A549 (cell line): ENCODE measurements around the gene SERTAD4. TPM values are rescaled to one million over a fixed set of nuclear protein-coding genes. Genes with fewer than 3 reads are reported as not detected.

Experiments
- ATAC-seq, 2 experiments: fragments of 200-7000 bp in 1 of 2; fragments of >200 bp in 1 of 2; cut with Nextera tagmentation in 1 of 2; cut with Tn5 transposase in 1 of 2; 3 replicates each; pipeline versions ENCODE4 v1.8.0 to v1.9.1; 2018 to 2020; ENCODE audit warnings: mild to moderate bottlenecking in 1 of 2, moderate library complexity in 1 of 2
- CTCF ChIA-PET: fragments of 300-600 bp; sonication (Branson Sonifier 250); formaldehyde crosslinking; extraction: SDS; loops from one replicate; lab custom pipeline; 2021; ENCODE audit warnings: antibody characterized with exemption, inconsistent platforms; lab: Yijun Ruan, JAX
- POLR2A ChIA-PET: fragments of 350-600 bp; formaldehyde crosslinking; extraction: SDS; loops from one replicate; lab custom pipeline; 2021; ENCODE audit warnings: antibody characterized with exemption, inconsistent platforms; lab: Yijun Ruan, JAX
- DNase-seq, 2 experiments: peaks; one replicate each; pipeline versions ENCODE4 v3.0.0 to v3.0.0-alpha.2; 2011 to 2016; ENCODE audit warnings: low read depth in 1 of 2, low spot score in 1 of 2
- FAIRE-seq: peaks from 2 replicates; lab custom pipeline; 2011; peaks lifted over from hg19 to GRCh38; lab: Jason Lieb, UNC
- H3K27ac ChIP-seq, 2 experiments: fragments of >200 bp; sonication (Bioruptor Twin); formaldehyde crosslinking; 3 replicates each; pipeline ENCODE4 v1.5.1; 2016 to 2017
- H3K4me1 ChIP-seq: fragments of >200 bp; sonication (Bioruptor Twin); formaldehyde crosslinking; 3 replicates; pipeline ENCODE4 v1.6.1; 2016
- H3K4me2 ChIP-seq: fragments of >200 bp; sonication (Bioruptor Twin); formaldehyde crosslinking; 3 replicates; pipeline ENCODE4 v1.6.1; 2016
- H3K4me3 ChIP-seq: fragments of >200 bp; sonication (Bioruptor Twin); formaldehyde crosslinking; 3 replicates; pipeline ENCODE4 v1.5.1; 2016
- H3K9me3 ChIP-seq: fragments of >200 bp; sonication (Bioruptor Twin); formaldehyde crosslinking; 3 replicates; pipeline ENCODE4 v1.6.1; 2016
- BHLHE40 ChIP-seq: IDR thresholded peaks from 2 replicates; pipeline ENCODE4 v1.6.1; 2012; ENCODE audit warnings: low read depth, low read length, inconsistent platforms
- CHD4 ChIP-seq: fragments of 200-600 bp; sonication (generic); IDR thresholded peaks from 2 replicates; pipeline ENCODE4 v1.6.1; 2016; ENCODE audit warnings: antibody characterized with exemption, mild to moderate bottlenecking, borderline replicate concordance
- EHF ChIP-seq: fragments of 250-450 bp; sonication (Bioruptor Pico); IDR thresholded peaks from 2 replicates; pipeline ENCODE4 v1.5.0; 2020; ENCODE audit warnings: mild to moderate bottlenecking
- EP300 ChIP-seq, 2 experiments: fragments of >200 bp; sonication (Bioruptor Twin); formaldehyde crosslinking; IDR thresholded peaks; 2 replicates in 1 of 2; 3 replicates in 1 of 2; pipeline ENCODE4 v1.6.1; 2016 to 2017
- ESRRA ChIP-seq: fragments of 150-350 bp; IDR thresholded peaks from 2 replicates; pipeline ENCODE4 v1.6.1; 2014; ENCODE audit warnings: mild to moderate bottlenecking, low read length, borderline replicate concordance
- FOSB ChIP-seq: fragments of 250-450 bp; sonication (Bioruptor Pico); IDR thresholded peaks from 2 replicates; pipeline ENCODE4 v1.5.0; 2020; ENCODE audit warnings: mild to moderate bottlenecking, moderate library complexity
- FOSL2 ChIP-seq, 2 experiments: fragments of 450-650 bp in 1 of 2; fragments of >200 bp in 1 of 2; sonication (Bioruptor Twin) in 1 of 2; formaldehyde crosslinking; IDR thresholded peaks; 2 replicates each; pipeline versions ENCODE4 v1.5.0 to v1.6.1; 2016 to 2020; ENCODE audit warnings: mild to moderate bottlenecking in 1 of 2, moderate library complexity in 1 of 2
- FOXS1 ChIP-seq: fragments of 250-450 bp; sonication (Bioruptor Pico); IDR thresholded peaks from 2 replicates; pipeline ENCODE4 v1.5.0; 2020; ENCODE audit warnings: mild to moderate bottlenecking, moderate library complexity
- HOXB5 ChIP-seq: fragments of 250-450 bp; sonication (Bioruptor Pico); IDR thresholded peaks from 2 replicates; pipeline ENCODE4 v1.5.0; 2020; ENCODE audit warnings: mild to moderate bottlenecking, moderate library complexity
- JUNB ChIP-seq: fragments of >200 bp; sonication (Bioruptor Twin); formaldehyde crosslinking; IDR thresholded peaks from 2 replicates; pipeline ENCODE4 v1.6.1; 2016
- KDM1A ChIP-seq: fragments of 200-600 bp; sonication (generic); IDR thresholded peaks from 2 replicates; pipeline ENCODE4 v1.6.1; 2016; ENCODE audit warnings: low read depth, mild to moderate bottlenecking
- MAZ ChIP-seq: fragments of 150-350 bp; IDR thresholded peaks from 2 replicates; pipeline ENCODE4 v1.6.1; 2014; ENCODE audit warnings: antibody characterized with exemption, low read depth, low read length, borderline replicate concordance
- NPAS2 ChIP-seq: fragments of 250-450 bp; sonication (Bioruptor Pico); IDR thresholded peaks from 2 replicates; pipeline ENCODE4 v1.8.0; 2022; ENCODE audit warnings: mild to moderate bottlenecking, moderate library complexity, borderline replicate concordance
- PHF8 ChIP-seq: fragments of 200-600 bp; sonication (generic); IDR thresholded peaks from 2 replicates; pipeline ENCODE4 v1.6.1; 2016; ENCODE audit warnings: low read depth, mild to moderate bottlenecking, antibody characterized with exemption, moderate library complexity, borderline replicate concordance
- POLR2AphosphoS2 ChIP-seq: conservative IDR thresholded peaks from 2 replicates; pipeline ENCODE4 v1.6.1; 2012; ENCODE audit warnings: low read length, improper control_type of control experiment, inconsistent platforms
- RAD21 ChIP-seq, 2 experiments: fragments of >200 bp in 1 of 2; sonication (Bioruptor Twin) in 1 of 2; formaldehyde crosslinking in 1 of 2; IDR thresholded peaks in 1 of 2; conservative IDR thresholded peaks in 1 of 2; 2 replicates in 1 of 2; 3 replicates in 1 of 2; pipeline ENCODE4 v1.6.1; 2012 to 2018; ENCODE audit warnings: inconsistent platforms in 1 of 2
- RARB ChIP-seq: fragments of 250-450 bp; sonication (Bioruptor Pico); IDR thresholded peaks from 2 replicates; pipeline ENCODE4 v1.8.0; 2021; ENCODE audit warnings: mild to moderate bottlenecking, moderate library complexity
- RCOR1 ChIP-seq: fragments of 150-350 bp; IDR thresholded peaks from 2 replicates; pipeline ENCODE4 v1.6.1; 2014; ENCODE audit warnings: antibody characterized with exemption, low read length, low read depth
- SMC3 ChIP-seq: fragments of >200 bp; sonication (Bioruptor Twin); formaldehyde crosslinking; IDR thresholded peaks from 3 replicates; pipeline ENCODE4 v1.6.1; 2018; ENCODE audit warnings: inconsistent platforms
- TFCP2L1 ChIP-seq: fragments of 250-450 bp; sonication (Bioruptor Pico); IDR thresholded peaks from 2 replicates; pipeline ENCODE4 v1.5.0; 2021; ENCODE audit warnings: mild to moderate bottlenecking
- TP53 ChIP-seq: fragments of 250-450 bp; sonication (Bioruptor Pico); IDR thresholded peaks from 2 replicates; pipeline ENCODE4 v1.5.0; 2021; ENCODE audit warnings: mild to moderate bottlenecking, moderate library complexity
- ZC3H11A ChIP-seq: fragments of 450-650 bp; IDR thresholded peaks from 2 replicates; pipeline ENCODE4 v1.6.1; 2014; ENCODE audit warnings: antibody characterized with exemption, mild to moderate bottlenecking
- ZFP36 ChIP-seq: fragments of 450-650 bp; IDR thresholded peaks from 2 replicates; pipeline ENCODE4 v1.6.1; 2014; ENCODE audit warnings: borderline replicate concordance; ENCODE audit not compliant: partially characterized antibody
- WGBS: methylation state at CpG from one replicate; pipeline ENCODE4 v1.1.6; 2017; ENCODE audit errors: missing lambda C conversion rate; 5-methylcytosine and 5-hydroxymethylcytosine counted together
- polyA plus RNA-seq, 4 experiments: library from polyadenylated mRNA; depleted of rRNA in 3 of 4; stranded (reverse); fragments of >200 nt; fragmentation: RNase III in 1 of 4; extraction: RNeasy Plus Mini Kit Qiagen cat#74134 plus additional on column Dnase treatment in 1 of 4; gene quantifications; 2 replicates in 3 of 4; 3 replicates in 1 of 4; pipeline ENCODE4 v1.2.3, GENCODE V29; 2011 to 2017
- TF ChIP-seq, protein P1 (sequence below): fragments of >200 bp; sonication (Bioruptor Twin); formaldehyde crosslinking; IDR thresholded peaks from 3 replicates; pipeline ENCODE4 v1.5.1; 2016
- TF ChIP-seq, protein P2 (sequence below): fragments of >200 bp; sonication (Bioruptor Twin); formaldehyde crosslinking; IDR thresholded peaks from 3 replicates; pipeline ENCODE4 v1.6.1; 2016
- TF ChIP-seq, protein P3 (sequence below): fragments of 250-450 bp; sonication (Bioruptor Pico); IDR thresholded peaks from 2 replicates; pipeline ENCODE4 v1.5.0; 2021; ENCODE audit warnings: mild to moderate bottlenecking, moderate library complexity, borderline replicate concordance
- TF ChIP-seq, protein P4 (sequence below): IDR thresholded peaks from 2 replicates; pipeline ENCODE4 v1.6.1; 2012; ENCODE audit warnings: low read depth, borderline replicate concordance
- TF ChIP-seq, protein P5 (sequence below): fragments of 200-600 bp; sonication (generic); IDR thresholded peaks from 2 replicates; pipeline ENCODE4 v1.6.1; 2016; ENCODE audit warnings: antibody characterized with exemption, mild to moderate bottlenecking, moderate library complexity

Gene SERTAD4
- polyA plus RNA-seq, 2 of the 4 experiments (the other 2 are of a cell fraction): 0.62 to 0.71 TPM

DNA sequence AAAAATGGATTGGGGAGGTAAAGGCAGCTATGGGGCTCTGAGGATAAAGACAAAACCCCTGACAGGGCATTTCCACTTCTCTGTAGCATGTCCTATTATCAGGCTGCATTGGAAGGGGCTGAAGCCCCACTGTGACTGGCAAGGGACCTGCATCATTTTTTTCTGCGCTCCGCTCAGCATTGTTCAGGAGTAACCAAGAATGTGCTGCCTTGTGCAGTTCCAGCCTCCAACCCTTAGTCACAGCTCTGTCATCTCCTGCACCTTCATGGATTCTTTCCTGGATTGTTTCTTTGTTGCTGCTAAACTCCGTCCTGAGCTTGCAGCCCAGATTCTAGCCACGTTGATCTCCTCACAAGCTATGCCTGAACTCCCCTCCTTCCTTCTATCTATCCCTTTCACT is 37.4 kb downstream of the SERTAD4 start:
- POLR2A ChIA-PET: no interaction called here
- WGBS: 66% methylated on average over 4 of the region's 4 CpGs

DNA sequence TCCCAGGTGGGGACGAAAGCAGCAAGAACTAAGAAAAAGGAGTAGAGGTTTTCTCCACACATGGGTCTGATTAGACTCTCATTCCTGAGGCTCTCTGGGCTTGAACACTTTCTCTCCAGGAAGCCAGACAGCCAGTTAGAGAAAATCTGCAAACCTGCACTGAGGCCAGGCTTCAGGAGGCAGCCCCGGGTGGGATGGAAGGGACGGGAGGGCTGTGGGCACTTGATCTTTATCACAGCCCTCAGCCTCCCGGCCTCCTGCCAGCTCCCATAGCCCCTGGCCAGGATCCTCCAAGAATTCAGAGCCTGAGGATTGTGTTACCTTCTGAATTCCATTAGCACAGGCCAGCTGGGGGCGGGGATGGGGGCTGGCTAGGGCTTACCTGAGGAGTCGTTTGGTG is 40.1 kb downstream of the SERTAD4 start:
- TF ChIP-seq JUNB (no peak), RARB (CRISPR knock-in tag) (no peak), RAD21 (conservative IDR thresholded peaks at IDR 0.05 in 1 of 2, IDR thresholded peaks at IDR 0.05 in 1 of 2) (no peak), MAZ (no peak), HOXB5 (CRISPR knock-in tag) (no peak), RCOR1 (no peak), SMC3 (no peak), CHD4 (no peak), FOSL2 (IDR thresholded peaks at IDR 0.05) (no peak), FOSL2 (CRISPR knock-in tag; IDR thresholded peaks at IDR 0.05) (no peak), FOXS1 (CRISPR knock-in tag) (no peak), EP300 (IDR thresholded peaks at IDR 0.05) (no peak), ZC3H11A (no peak), KDM1A (no peak), PHF8 (no peak), POLR2AphosphoS2 (no peak), TP53 (no peak), TFCP2L1 (CRISPR knock-in tag) (no peak), EHF (no peak)
- TF ChIP-seq, protein P1, sequence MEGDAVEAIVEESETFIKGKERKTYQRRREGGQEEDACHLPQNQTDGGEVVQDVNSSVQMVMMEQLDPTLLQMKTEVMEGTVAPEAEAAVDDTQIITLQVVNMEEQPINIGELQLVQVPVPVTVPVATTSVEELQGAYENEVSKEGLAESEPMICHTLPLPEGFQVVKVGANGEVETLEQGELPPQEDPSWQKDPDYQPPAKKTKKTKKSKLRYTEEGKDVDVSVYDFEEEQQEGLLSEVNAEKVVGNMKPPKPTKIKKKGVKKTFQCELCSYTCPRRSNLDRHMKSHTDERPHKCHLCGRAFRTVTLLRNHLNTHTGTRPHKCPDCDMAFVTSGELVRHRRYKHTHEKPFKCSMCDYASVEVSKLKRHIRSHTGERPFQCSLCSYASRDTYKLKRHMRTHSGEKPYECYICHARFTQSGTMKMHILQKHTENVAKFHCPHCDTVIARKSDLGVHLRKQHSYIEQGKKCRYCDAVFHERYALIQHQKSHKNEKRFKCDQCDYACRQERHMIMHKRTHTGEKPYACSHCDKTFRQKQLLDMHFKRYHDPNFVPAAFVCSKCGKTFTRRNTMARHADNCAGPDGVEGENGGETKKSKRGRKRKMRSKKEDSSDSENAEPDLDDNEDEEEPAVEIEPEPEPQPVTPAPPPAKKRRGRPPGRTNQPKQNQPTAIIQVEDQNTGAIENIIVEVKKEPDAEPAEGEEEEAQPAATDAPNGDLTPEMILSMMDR: no peak
- TF ChIP-seq, protein P2, sequence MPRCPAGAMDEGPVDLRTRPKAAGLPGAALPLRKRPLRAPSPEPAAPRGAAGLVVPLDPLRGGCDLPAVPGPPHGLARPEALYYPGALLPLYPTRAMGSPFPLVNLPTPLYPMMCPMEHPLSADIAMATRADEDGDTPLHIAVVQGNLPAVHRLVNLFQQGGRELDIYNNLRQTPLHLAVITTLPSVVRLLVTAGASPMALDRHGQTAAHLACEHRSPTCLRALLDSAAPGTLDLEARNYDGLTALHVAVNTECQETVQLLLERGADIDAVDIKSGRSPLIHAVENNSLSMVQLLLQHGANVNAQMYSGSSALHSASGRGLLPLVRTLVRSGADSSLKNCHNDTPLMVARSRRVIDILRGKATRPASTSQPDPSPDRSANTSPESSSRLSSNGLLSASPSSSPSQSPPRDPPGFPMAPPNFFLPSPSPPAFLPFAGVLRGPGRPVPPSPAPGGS: no peak
- FAIRE-seq: no peak
- H3K4me3 ChIP-seq: no peak overlapping the region
- H3K4me1 ChIP-seq: no peaks in the 10 kb centered on the region
- no peak for DNase-seq
- 44% methylated on average over 6 of the region's 6 CpGs for WGBS
- H3K9me3 ChIP-seq: no peaks in the 10 kb centered on the region
- POLR2A ChIA-PET: no interaction called here
- no peak overlapping the region for H3K27ac ChIP-seq
- ATAC-seq: no peak
- no peak overlapping the region for H3K4me2 ChIP-seq
- CTCF ChIA-PET: interaction anchor here (0.6 to 0.8 kb wide), 2 partner anchors 14 to 395 kb away, joined by 3 read pairs; no protein-coding TSS in a partner anchor

More for the DNA sequence above, 37.4 kb downstream of the SERTAD4 start:
- H3K4me2 ChIP-seq: no peak overlapping the region
- H3K4me1 ChIP-seq: peaks cover 12% of the 10 kb centered on the region; the same call in 2 of the 3 replicates
- CTCF ChIA-PET: interaction anchor here (1.7 kb wide), 1 partner anchor 41 kb away, joined by 4 read pairs; no protein-coding TSS in a partner anchor
- no peak; a peak in 1 of 6 replicates for ATAC-seq
- TF ChIP-seq, protein P3, sequence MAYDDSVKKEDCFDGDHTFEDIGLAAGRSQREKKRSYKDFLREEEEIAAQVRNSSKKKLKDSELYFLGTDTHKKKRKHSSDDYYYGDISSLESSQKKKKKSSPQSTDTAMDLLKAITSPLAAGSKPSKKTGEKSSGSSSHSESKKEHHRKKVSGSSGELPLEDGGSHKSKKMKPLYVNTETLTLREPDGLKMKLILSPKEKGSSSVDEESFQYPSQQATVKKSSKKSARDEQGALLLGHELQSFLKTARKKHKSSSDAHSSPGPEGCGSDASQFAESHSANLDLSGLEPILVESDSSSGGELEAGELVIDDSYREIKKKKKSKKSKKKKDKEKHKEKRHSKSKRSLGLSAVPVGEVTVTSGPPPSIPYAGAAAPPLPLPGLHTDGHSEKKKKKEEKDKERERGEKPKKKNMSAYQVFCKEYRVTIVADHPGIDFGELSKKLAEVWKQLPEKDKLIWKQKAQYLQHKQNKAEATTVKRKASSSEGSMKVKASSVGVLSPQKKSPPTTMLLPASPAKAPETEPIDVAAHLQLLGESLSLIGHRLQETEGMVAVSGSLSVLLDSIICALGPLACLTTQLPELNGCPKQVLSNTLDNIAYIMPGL (CRISPR knock-in tag): no peak
- TF ChIP-seq NPAS2 (CRISPR knock-in tag) (no peak), ESRRA (no peak), CHD4 (no peak), ZFP36 (no peak), FOSB (no peak), EP300 (IDR thresholded peaks at IDR 0.05) (no peak), HOXB5 (CRISPR knock-in tag) (no peak), BHLHE40 (no peak)
- TF ChIP-seq, protein P4, sequence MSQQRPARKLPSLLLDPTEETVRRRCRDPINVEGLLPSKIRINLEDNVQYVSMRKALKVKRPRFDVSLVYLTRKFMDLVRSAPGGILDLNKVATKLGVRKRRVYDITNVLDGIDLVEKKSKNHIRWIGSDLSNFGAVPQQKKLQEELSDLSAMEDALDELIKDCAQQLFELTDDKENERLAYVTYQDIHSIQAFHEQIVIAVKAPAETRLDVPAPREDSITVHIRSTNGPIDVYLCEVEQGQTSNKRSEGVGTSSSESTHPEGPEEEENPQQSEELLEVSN: no peak
- TF ChIP-seq, protein P5, sequence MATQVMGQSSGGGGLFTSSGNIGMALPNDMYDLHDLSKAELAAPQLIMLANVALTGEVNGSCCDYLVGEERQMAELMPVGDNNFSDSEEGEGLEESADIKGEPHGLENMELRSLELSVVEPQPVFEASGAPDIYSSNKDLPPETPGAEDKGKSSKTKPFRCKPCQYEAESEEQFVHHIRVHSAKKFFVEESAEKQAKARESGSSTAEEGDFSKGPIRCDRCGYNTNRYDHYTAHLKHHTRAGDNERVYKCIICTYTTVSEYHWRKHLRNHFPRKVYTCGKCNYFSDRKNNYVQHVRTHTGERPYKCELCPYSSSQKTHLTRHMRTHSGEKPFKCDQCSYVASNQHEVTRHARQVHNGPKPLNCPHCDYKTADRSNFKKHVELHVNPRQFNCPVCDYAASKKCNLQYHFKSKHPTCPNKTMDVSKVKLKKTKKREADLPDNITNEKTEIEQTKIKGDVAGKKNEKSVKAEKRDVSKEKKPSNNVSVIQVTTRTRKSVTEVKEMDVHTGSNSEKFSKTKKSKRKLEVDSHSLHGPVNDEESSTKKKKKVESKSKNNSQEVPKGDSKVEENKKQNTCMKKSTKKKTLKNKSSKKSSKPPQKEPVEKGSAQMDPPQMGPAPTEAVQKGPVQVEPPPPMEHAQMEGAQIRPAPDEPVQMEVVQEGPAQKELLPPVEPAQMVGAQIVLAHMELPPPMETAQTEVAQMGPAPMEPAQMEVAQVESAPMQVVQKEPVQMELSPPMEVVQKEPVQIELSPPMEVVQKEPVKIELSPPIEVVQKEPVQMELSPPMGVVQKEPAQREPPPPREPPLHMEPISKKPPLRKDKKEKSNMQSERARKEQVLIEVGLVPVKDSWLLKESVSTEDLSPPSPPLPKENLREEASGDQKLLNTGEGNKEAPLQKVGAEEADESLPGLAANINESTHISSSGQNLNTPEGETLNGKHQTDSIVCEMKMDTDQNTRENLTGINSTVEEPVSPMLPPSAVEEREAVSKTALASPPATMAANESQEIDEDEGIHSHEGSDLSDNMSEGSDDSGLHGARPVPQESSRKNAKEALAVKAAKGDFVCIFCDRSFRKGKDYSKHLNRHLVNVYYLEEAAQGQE: no peak
- no peak overlapping the region for H3K27ac ChIP-seq
- H3K9me3 ChIP-seq: no peaks in the 10 kb centered on the region
- no peak for DNase-seq
- H3K4me3 ChIP-seq: no peak overlapping the region
- no peak for FAIRE-seq
